GM21576 (cell line): Measurements from ENCODE around the gene MAD1L1.

Experiments used
- ATAC-seq: cut with Tn5 transposase; IDR thresholded peaks from one replicate; pipeline ENCODE4 v1.9.1; 2021; ENCODE audit warnings: mild to moderate bottlenecking, moderate library complexity; ENCODE audit not compliant: unreplicated experiment

Gene MAD1L1

DNA sequence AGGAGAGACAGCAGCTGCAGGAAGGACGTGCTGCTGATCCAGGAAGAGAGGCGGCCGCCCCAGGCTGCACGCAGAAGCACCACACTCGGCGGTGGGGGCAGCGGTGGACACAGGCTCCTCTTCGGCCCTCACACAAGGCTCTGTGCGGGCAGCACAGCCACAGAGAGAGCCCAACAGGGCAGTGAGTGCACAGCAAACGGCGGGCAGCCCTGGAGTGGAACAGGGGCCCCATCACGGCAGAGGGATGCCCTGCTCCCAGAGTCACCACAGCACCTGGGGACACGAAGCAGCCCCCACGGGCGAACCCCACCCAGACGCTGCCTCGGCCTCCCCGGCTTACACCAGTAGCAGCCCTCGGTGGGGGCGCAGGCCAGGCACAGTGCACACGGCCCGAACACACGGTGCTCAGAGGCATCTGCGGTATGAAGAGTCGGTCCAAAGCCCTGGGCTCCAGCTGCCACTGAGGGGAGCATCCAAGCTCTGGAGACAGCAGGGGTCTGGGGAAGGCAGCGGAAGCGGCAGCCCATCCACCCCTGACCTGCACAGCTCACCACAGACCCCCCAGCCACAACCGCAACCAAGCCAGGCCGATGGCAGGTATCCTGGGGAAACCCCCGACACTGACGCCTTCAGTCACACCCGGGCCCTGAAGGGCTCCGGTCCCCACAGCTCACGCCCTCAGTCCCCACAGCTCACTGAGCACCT, 26.1 kb upstream of the MAD1L1 start:
- peak; percentile 61 for ATAC-seq

DNA sequence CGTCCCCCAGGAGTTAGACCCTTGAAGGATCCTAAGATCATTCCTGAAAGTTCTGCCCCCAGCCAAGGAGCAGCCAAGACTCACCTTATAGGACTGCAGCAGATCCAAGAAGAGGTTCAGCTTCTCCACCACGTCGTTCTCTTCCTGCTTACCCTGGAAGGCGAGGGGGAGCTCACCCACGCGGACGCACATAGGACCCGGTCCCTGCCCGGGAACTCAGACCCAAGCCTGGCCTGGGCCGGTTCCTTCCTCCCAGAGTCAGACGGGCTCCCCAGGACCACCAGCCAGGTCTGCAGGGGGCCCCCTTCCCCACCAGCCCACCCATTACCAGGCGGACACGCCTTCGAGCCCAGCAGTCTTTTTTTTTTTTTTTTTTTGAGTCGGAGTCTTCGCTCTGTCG, 24.9 kb upstream of the MAD1L1 start:
- ATAC-seq: no peak

DNA sequence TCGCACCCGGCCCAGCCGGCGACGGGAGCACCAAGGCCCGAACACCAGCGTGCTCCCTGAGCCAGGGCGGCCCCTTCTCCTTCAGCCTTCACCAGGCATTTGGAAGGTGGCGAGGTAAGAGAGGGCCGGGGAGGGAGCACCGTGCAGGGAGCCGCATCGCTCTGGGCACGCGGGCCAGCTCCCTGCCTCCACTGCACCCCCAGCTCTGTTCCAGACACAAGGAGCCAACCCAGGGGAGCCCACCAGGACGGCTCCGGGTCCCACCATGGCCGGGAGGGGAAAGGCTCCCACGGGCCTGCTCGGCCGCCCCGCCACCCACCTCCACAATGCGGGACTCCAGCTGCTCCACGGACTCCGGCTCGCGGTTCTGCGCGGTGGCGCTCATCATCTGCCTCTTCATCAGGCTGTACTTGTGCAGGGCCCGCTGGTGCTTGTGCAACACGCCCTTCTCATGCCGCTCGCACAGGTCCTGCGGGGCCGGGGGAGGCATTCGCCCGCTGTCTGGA, 24.4 kb upstream of the MAD1L1 start:
- ATAC-seq: no peak

DNA sequence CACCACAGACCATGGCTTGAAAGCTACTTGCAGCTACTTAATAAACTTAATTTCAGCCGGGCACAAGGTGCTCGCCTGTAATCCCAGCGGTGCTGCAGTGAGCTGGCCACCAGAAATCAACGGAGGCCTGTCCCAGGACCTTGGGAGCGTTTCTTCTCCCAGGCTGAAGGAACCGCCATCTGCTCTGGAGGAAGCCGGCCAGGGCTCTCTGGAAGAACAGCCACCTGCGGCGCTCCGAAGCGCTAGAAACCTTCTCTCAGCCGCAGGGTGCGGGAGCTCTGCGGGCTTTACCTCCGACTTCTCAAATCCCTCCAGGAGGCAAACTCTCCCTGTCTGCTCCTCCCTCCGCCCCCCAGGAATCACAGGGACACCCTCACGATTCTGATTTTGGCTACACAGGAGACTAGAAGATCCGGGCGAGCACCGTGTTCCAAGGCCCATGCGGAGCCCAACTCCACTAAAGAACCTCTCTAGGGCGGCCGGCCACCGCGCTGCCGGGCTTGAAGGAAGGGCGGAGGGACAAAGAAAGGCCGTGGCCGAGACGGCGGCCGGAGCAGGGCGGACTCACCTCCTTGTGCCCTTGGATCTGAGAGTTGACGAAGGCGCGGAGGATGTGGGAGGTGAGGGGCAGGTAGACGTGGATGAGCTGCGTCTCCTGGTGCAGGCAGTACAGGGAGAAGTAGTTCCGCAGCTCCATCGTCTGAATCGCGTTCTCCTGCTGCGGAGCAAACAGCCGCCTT, 23.7 kb upstream of the MAD1L1 start:
- no peak for ATAC-seq

DNA sequence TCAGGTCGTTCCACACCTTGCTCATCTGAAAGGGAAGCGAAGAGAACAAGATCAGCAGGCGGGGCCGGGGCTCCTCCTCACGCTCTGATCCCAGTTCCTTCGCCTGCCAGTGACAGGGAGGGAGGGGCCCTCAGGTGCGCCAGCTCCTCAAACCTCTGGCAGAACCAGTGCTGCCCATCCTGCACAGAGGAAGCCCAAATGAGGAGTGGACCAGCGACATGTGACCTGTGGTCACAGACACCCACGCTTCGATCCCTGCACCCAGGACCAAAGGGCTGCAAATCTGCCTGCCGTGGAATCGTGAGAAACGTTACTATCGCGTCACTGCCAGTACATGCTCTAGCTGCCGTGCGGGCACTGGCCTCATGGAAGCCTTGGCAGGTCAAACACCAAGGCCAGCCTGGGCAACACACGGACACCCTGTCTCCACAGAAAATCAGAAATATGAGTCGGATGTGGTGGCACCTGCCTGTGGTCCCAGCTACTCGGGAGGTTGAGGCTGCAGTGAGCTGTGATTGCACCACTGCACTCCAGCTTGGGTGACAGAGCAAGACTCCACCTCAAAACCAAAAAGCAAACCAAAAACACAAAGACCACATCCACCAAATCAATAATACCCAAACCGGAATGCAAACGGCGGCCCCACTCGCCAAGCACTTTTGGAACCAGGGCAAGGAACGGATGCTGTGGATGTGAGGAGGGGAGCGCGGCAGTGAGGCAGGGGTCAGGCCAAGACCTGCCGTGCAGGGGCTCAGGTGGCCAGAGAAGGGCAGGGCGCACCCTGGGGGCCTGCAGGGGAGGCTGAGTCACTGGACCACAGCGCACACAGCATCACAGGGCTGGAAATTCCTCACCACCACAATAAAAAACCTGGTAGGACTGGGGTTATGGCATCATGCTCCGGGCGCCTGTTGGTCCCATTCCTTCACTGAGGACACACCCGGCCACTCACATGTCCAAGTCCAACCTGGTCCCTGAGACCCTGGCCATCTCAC, 22.7 kb upstream of the MAD1L1 start:
- ATAC-seq: no peak

DNA sequence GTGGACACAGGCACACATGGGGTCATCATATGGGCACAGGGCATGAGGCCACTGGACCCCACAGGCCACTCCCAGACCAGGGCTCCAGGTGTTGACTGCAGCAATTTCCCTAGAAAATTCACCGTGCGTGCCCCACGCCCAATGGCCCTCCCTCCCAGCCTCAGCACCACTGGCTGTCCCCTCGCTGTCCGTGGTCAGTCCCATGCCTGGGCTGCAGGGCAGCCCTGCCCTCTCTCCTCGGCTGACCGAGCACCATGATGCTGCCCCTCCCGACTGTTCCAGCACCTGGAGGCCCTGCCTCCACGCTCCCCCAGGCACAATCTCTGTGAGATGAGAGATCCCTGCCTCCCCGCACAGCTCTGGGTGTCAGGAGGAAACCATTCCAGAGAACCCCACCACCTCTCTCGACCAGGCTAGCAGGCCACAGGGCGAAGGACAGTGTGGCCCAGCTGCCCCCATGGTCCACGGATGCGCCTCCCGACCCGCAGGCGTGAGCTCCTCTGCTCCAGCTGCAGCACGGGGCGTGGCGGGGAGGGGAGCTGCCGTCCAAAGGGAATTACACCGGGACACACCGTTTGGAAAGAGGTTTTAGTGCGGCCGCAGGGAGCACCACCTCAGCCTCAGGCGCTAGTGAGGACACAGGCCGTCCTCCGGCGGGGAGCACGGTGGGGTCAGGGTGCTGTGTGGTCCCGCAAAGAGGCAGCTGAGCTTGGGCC, 21.8 kb upstream of the MAD1L1 start:
- ATAC-seq: no peak

DNA sequence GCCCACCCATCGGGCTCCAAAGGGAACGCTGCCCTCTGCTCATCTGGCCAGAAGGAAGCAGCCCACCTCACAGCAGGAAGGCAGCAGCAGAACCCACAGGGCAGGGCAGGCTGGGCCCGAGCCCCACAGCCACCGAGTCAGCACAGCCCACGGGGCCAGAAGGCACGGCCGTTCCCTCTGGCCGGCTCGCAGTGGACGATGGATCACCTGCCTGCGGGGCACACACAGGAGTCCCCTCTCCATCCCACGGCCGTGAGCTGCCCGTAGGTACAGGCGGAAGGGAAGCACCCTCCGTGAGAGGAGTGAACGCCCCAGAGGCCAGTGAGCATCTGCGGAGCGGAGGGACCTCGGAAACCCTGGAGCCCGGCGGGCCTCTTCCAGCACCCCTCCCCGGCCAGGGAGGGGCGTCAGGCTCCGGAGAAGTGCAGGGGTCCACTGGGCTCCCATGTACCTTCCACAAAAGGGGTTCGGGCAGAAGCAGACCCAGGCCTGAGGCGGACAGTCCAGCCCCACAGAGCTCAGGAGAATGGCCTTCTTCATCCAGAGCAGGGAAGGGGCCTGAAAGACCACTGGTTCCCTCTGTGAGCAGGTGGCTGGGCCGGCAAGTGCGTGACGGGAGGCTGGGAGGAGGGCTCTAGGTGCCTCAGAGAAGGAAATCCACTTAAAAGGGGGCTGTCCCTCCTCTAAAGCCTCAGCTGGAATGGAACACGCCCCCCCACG, 20.9 kb upstream of the MAD1L1 start:
- no peak for ATAC-seq

DNA sequence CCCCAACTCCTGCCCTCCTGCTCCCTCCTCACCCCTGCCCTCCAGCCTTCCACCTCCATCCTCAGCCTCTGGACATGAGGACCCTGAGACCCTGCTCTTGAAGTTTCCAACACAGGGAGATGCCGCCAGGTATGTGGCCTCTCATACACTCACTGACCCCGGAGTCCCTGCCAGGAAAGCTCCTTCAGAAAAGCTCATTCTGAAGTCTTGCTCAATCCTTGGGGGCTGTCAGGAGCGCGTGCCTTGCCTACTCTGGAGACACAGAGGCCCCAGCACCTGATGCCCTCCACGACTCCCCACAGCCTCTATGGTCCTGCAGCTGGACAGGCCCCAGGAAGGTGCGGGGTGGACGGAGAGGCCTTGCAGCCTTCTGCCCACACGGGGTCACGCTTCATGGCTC, 20.3 kb upstream of the MAD1L1 start:
- ATAC-seq: no peak

DNA sequence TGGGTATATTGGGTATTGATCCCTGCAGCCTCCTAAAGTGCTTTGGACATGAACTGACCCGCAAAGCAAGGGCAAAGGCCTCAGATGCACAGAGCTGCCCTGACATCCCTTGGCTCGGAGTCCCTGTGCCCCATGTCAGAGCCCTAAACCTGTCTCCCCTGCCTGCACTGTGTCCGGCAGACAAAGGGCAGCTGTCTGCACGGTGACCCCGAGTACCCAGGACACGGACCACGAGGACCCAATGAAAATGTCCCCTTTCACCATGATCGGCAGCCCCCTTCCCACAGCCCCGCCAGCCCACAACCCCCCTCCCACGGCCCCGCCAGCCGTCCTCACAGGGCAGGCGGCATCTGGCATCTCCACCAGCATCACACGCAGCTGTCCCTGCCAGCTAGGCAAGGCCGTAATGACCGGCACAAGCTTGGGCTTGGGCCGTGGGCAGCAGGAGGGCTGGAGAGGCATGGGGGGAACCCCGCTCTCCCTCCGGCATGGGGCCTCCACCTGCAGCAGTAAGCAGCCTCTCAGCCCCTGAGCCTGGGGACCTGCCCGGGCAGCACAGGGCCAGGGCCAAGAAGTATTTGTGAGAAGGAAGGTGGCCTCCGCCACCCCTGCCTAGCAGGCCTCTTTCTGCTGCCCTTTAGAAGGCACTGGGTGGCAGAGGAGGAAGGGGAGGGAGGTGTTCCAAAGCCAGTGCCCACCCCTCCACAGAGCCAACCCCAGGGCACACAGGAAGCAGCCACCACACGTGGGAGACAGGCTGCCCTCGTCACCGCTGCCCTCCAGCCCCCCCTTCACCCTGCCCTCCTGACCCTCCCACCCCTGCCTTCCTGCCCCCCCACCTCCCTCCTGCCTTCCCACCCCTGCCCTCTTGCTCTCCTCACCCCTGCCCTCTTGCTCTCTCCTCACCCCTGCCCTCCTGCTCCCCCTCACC, 19.4 kb upstream of the MAD1L1 start:
- no peak for ATAC-seq

DNA sequence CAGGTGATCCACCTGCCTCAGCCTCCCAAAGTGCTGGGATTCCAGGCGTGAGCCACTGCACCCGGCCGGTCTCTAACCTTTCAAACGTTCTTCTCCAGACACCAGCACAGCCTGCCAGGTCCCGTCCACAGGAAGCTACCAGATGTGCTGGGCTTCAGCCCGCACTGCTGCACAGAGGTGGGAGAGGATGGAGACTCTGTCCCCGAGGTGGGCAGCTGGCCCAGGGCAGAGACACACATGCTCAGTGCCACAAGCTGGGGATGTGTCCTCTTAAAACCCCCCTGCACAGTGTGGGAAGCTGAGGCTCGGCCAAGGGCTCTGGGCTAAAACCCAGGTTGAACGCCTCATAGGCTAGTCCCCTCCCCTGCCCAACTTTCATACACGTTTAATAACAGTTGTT, 18.6 kb upstream of the MAD1L1 start:
- ATAC-seq: no peak

DNA sequence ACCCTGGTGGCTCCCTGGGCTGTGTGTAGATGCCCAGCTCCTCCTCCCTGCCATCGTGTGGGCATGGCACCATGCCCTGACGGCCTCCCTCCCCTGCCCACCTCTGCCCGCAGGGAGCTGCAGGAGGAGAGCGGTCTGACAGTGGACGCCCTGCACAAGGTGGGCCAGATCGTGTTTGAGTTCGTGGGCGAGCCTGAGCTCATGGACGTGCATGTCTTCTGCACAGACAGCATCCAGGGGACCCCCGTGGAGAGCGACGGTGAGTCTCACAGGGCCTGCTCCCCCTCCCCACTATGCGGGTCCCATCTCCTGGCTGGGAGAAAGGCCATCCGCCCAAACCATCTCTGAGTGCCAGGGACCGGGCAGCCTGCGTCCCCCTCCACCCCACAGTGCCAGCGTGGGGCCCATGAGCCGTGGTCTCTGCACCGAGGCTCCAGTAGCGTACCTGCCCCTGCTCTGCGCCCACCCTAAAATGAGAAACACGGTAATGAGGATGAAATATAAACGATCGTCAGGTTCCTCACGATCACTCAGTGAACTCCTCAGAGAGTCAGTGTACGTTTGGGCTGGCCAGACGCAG, 17.1 kb upstream of the MAD1L1 start:
- no peak for ATAC-seq

DNA sequence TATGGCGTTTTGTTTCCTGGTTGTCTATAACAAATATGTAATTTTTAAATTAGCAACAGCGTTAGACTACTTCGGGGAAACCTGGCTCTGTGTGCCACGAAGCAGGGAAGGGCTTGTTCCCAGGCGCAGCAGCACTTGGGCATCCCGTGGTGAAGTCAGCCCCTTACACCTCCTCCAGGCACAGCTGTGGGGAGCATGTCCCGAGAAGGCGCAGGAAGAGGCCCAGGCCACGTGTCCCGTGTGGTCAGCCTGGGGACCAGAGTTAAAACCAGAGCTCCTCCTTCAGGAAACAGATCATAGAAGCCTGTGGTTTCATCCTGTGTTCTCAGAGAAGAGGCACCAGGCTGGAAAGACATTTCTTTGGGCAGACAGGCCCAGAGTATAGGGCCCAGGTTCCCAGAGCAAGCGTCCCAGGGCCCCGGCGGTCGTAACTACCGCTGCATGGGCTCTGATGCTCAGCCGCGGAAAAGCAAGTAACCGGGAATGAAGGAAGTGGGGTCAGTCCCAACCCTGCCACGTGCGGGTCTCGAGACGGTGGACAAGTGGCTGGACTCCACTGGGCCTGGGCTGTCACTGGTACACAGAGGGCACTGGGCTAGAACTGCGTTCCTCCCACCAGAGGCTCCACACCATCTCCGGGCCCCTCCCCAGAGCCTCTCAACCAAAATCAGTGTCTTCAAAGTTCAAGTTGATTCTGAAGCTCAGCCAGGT, 16.4 kb upstream of the MAD1L1 start:
- ATAC-seq: peak; percentile 62

DNA sequence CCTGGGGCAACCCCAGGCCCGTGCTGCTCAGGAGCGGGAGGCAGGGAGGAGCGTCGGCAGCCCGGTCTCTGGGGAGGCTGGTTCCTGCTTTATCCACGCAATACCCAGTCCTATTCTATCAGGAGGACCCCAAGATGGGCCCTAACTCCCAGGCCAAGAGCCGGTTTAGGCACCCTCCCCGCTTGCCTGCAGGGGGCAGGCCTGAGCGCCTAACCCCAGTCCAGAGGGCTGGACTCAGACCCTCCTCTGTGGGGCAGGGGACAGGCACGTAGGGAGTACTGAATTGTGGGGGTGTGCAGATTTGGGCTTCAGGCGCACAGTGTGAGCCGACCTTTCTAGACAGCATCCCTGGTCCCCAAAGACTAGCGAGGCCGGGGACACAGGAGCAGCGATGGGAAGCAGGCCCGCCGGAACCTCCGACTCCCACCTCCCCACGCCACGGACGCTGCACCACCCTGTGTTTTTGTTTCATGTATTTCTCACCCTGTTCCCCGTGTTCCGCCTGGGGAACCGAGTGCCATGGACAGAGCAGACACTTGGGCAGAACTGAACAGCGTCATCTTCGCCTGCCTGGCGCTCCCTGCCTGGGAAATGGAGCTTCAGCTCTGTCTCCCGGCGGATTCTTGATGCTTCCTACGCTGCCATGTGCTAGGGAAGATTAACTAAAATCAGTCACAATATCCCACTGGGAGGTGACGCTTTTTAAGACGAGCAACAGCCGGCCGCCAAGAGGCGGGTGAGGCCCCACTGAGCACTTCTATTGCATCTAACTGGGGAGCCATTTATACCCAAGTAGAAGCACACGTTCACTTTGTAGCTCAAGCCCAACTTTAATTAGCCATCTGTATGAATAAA, 14.6 kb upstream of the MAD1L1 start:
- ATAC-seq: no peak

DNA sequence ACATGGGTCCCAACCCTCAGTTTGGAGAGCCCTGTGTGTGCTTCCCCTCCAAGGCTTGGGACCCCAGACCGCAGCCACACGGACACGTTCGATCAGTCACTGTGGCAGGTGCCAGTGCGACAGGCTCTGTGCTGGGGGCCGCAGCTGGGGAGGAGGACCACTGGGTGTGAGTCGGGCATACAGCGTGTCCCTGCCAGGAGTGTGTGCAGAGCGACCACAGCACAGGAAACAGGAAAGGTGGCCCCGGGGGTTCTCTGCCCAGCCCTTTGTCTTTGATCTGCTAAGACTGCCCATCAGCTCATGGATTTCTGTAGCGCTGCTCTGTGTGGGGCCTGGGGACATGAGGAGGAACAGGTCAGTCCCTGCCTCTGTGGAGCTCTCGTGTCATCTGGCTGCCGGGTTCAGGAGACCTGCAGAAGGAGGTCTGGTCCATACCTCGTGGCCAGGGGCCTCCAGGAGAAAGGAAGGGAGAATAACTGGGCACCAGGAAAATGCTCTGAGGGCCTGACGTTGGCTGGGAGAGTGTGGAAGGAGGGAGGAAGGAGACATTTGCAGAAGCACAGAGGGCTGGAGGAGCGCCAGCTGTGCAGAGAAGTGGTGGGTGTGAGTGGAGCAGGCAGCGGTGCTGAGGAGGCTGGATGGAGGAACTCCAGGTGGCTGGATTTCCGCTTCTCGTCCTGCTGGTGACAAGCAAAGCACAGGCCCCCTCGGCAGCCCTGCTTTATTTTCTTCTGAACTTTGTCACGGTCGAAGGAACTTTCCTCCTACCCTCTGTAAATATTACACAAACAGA, 13.3 kb upstream of the MAD1L1 start:
- ATAC-seq: no peak

DNA sequence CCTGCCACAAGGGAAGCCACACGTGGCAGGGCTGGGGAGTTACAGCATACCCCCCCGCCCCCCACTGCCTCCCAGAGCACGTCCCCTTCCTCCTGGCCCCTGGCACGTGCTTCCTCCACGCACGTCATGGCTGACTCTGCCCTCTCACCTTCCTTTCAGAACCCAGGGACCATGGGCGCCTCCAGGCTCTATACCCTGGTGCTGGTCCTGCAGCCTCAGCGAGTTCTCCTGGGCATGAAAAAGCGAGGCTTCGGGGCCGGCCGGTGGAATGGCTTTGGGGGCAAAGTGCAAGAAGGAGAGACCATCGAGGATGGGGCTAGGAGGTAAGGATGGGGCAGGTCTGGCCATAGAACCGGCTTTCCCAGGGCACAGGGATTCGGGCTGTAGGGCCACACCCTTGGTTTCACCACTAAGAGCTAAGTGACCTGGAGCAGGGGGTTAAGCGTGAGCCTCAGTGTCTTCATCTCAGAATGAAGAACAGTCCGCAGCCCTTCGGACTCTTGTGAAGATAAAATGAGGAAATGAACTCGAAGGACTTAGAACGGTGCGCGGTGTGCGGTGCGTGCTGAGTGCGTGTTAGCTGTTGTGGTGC, 11.8 kb upstream of the MAD1L1 start:
- ATAC-seq: no peak

DNA sequence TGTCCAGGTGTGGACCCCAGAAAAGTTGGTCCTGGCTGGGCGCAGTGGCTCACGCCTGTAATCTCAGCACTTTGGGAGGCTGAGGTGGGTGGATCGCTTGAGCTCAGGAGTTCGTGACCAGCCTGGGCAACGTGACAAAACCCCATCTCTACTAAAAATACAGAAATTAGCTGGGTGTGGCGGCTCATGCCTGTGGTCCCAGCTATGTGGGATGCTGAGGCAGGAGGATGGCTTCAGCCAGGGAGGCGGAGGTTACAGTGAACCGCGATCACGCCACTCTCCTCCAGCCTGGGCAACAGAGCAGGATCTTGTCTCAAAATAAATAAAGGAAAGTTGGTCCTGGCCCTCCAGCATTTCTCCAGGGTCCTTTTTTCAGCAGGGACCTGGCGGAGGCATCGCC, 10.7 kb upstream of the MAD1L1 start:
- no peak for ATAC-seq
